IPS-18c (cell line): ENCODE results near the gene SCGB3A2.

Source experiments
- H3K4me3 ChIP-seq: 2 replicates; pipeline ENCODE4 v1.7.0; 2013; ENCODE audit warnings: low read depth, mild to moderate bottlenecking, low read length, moderate library complexity; ENCODE audit not compliant: insufficient read depth
- H3K9me3 ChIP-seq: one replicate; pipeline ENCODE4 v1.6.1; 2013; ENCODE audit warnings: mild to moderate bottlenecking, low read length, moderate library complexity; ENCODE audit not compliant: control insufficient read depth, insufficient read depth

Gene SCGB3A2

GRCh38 chr5:147925020-147925419 is 46.5 kb downstream of the SCGB3A2 start:
- no peak overlapping the region for H3K4me3 ChIP-seq
- H3K9me3 ChIP-seq = no peaks in the 10 kb centered on the region

DNA sequence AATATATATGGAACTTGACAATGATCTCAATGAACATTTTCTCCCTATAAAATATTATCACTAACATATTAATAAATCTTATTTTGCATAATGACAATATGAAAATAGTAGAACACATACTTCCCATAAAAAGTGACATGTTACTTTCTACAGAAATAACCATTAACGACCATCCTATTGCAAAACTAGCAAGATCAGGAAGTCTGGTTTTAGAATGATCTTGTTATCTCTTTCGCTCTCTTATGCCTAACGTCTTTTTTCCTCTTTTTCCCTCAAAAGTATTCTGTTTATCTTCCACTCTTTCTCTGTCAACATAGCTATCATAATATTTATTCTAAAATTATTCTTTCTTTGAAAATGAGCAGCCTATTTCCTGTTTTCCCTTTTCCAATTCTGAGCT is 49.4 kb downstream of the SCGB3A2 start:
- no peaks in the 10 kb centered on the region for H3K9me3 ChIP-seq
- no peak overlapping the region for H3K4me3 ChIP-seq

GRCh38 chr5:147930769-147931168 is 52.3 kb downstream of the SCGB3A2 start:
- Histone ChIP-seq H3K4me3 (no peak overlapping the region), H3K9me3 (no peaks in the 10 kb centered on the region)
